K562 (cell line): ENCODE results near the gene SFPQ. TPM values are rescaled to one million over a fixed set of nuclear protein-coding genes. Genes with fewer than 3 reads are reported as not detected.

Experiments
- ATF6 ChIP-seq: sonication (generic); formaldehyde crosslinking; IDR thresholded peaks from 2 replicates; pipeline ENCODE4 v1.4.0; 2020; ENCODE audit warnings: mild to moderate bottlenecking, missing genetic modification reagents
- BCLAF1 ChIP-seq, 2 experiments: fragments of 450-650 bp in 1 of 2; IDR thresholded peaks; 2 replicates each; pipeline ENCODE4 v1.6.1; 2011 to 2017; ENCODE audit warnings: low read depth in 2 of 2, antibody characterized with exemption in 1 of 2, borderline replicate concordance in 1 of 2, low read length in 1 of 2, mild to moderate bottlenecking in 1 of 2, mixed read lengths in 1 of 2; ENCODE audit not compliant: control insufficient read depth in 1 of 2
- FOXK1 ChIP-seq: sonication (generic); formaldehyde crosslinking; IDR thresholded peaks from 2 replicates; pipeline ENCODE4 v1.8.0; 2022; ENCODE audit warnings: missing genetic modification reagents, mild to moderate bottlenecking, borderline replicate concordance
- FOXM1 ChIP-seq, 2 experiments: fragments of 450-650 bp in 1 of 2; sonication (generic) in 1 of 2; formaldehyde crosslinking in 1 of 2; IDR thresholded peaks; 2 replicates each; pipeline versions ENCODE4 v1.6.1 to v1.9.0; 2017 to 2022; ENCODE audit warnings: low read depth in 2 of 2, mild to moderate bottlenecking in 2 of 2, missing genetic modification reagents in 1 of 2, moderate library complexity in 1 of 2
- HBP1 ChIP-seq: fragments of 450-650 bp; formaldehyde crosslinking; IDR thresholded peaks from 2 replicates; pipeline ENCODE4 v1.4.0; 2022; ENCODE audit warnings: missing genetic modification characterization
- HNRNPUL1 ChIP-seq: fragments of 200-400 bp; formaldehyde crosslinking; IDR thresholded peaks from 2 replicates; pipeline ENCODE4 v1.6.1; 2017; ENCODE audit warnings: low read length
- ILF3 ChIP-seq: fragments of 450-650 bp; IDR thresholded peaks from 2 replicates; pipeline ENCODE4 v1.6.1; 2018; ENCODE audit warnings: antibody characterized with exemption, mild to moderate bottlenecking, moderate library complexity, borderline replicate concordance
- POLR2A ChIP-seq: fragments of 450-650 bp; conservative IDR thresholded peaks from 2 replicates; pipeline ENCODE4 v1.6.1; 2016
- POLR2AphosphoS5 ChIP-seq: IDR thresholded peaks from 2 replicates; pipeline ENCODE4 v1.6.1; 2011; ENCODE audit warnings: mild to moderate bottlenecking, low read depth, low read length, moderate library complexity; ENCODE audit not compliant: control insufficient read depth, insufficient read depth
- RREB1 ChIP-seq: fragments of 250-450 bp; sonication (Bioruptor Pico); IDR thresholded peaks from 2 replicates; pipeline ENCODE4 v1.4.0; 2020
- SRSF7 ChIP-seq: fragments of 200-400 bp; formaldehyde crosslinking; optimal IDR thresholded peaks from 2 replicates; pipeline ENCODE3; 2017; ENCODE audit warnings: mild to moderate bottlenecking, low read depth, low read length
- SUPT5H ChIP-seq: fragments of 450-650 bp; IDR thresholded peaks from 2 replicates; pipeline ENCODE4 v1.6.1; 2016
- polyA plus RNA-seq, 8 experiments: library from polyadenylated mRNA; depleted of rRNA in 4 of 8; stranded (reverse) in 5 of 8; unstranded in 3 of 8; fragments of >200 nt; fragmentation: Nextera tagmentation in 2 of 8; fragmentation: Illumina TruSeq in 1 of 8; extraction: Ambion mirVana in 2 of 8; extraction: Trizol in 1 of 8; gene quantifications; 2 replicates each; pipeline versions ENCODE4 v1.2.1 to v1.2.3, GENCODE V29; 2011 to 2014; ENCODE audit warnings: inconsistent platforms in 1 of 8, missing spikeins in 1 of 8
- total RNA-seq, 7 experiments: library from RNA; depleted of rRNA in 6 of 7; stranded (reverse); fragments of >200 nt in 6 of 7; fragmentation: Illumina TruSeq in 2 of 7; extraction: Trizol in 2 of 7; gene quantifications; 2 replicates each; pipeline versions ENCODE4 v1.2.1 to v1.2.3, GENCODE V29; 2011 to 2021; ENCODE audit warnings: low replicate concordance in 1 of 7

The SFPQ gene
- total and polyA plus RNA-seq, 9 of the 15 experiments (the other 6 are each of a cell fraction or from before 2014, with no cell fraction given) = 69.7 to 562 (median 399) TPM

- TF ChIP-seq BCLAF1 (IDR thresholded peaks at IDR 0.05; ENCODE audit: borderline replicate concordance in 1 of 2, control insufficient read depth in 1 of 2, low read depth in 2 of 2, low read length in 1 of 2) = no peak
- TF ChIP-seq ATF6 (CRISPR knock-in tag) = no peak
- 0 out of 2 replicates have a peak, but pooled peaks have one; percentile 24 for TF ChIP-seq HBP1 (CRISPR knock-in tag)
- TF ChIP-seq FOXK1 (CRISPR knock-in tag) = no peak
- no peak for TF ChIP-seq FOXM1 (IDR thresholded peaks at IDR 0.05; ENCODE audit: low read depth)
- TF ChIP-seq FOXM1 (CRISPR knock-in tag; IDR thresholded peaks at IDR 0.05; ENCODE audit: low read depth) = no peak
- TF ChIP-seq ILF3 = 0 out of 2 replicates have a peak, but pooled peaks have one; percentile 17
- TF ChIP-seq POLR2AphosphoS5 = peak; percentile 64; the same call in 1 of the 2 replicates
- peak; percentile 17; the same call in 1 of the 2 replicates for TF ChIP-seq SUPT5H
- no peak for TF ChIP-seq RREB1 (CRISPR knock-in tag)
- peak; percentile 40 for TF ChIP-seq POLR2A
- no peak for TF ChIP-seq SRSF7
- TF ChIP-seq HNRNPUL1 = 0 out of 2 replicates have a peak, but pooled peaks have one; percentile 37
Measured at GRCh38 chr1:35177237-35177786, 15.6 kb downstream of the SFPQ start (continued).
